Measurements from ENCODE around the gene MPP2.

DNA sequence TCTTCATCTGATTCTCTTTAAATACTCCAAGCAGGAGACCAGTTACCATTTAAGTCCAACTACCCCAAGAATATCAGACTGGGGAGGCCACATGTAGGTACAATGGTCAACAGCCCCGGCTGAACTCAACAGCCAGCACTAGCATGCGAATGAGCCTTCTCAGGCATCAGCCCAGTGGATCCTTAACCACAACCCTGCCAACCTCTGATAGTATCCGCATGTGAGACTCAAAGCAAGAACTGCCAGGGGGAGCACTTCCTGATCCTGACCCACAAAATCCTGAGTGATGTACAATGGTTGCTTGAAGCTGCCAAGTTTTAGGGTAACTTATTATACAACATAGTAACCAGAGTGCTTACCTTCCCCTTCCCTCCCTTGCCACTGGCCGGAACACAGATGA lies 42.4 kb upstream of the MPP2 start:
- TF ChIP-seq CTCF (IDR thresholded peaks at IDR 0.05) (no peak), POLR2A (IDR thresholded peaks at IDR 0.05) (no peak)
